MM.1S (cell line): ENCODE measurements around the gene CEP83.

Source experiments
- DNase-seq: peaks from one replicate; pipeline ENCODE4 v3.0.0-alpha.2; 2015
- H2AFZ ChIP-seq: fragments of 300-600 bp; sonication (generic); 2 replicates; pipeline ENCODE4 v1.6.0; 2016; ENCODE audit warnings: antibody characterized with exemption, low read length
- H3F3A ChIP-seq: fragments of 300-600 bp; sonication (generic); 2 replicates; pipeline ENCODE4 v1.6.1; 2016; ENCODE audit warnings: mild to moderate bottlenecking, antibody characterized with exemption, low read length, moderate library complexity, mixed read lengths; ENCODE audit not compliant: insufficient read depth
- H3K27ac ChIP-seq: fragments of 300-600 bp; sonication (generic); 2 replicates; pipeline ENCODE4 v1.5.1; 2016; ENCODE audit warnings: mild to moderate bottlenecking, low read length
- H3K27me3 ChIP-seq: fragments of 300-600 bp; sonication (generic); replicated peaks from 2 replicates; pipeline ENCODE4 v1.6.0; 2016; ENCODE audit warnings: low read length; ENCODE audit not compliant: insufficient read depth
- H3K36me3 ChIP-seq: fragments of 300-600 bp; sonication (generic); replicated peaks from 2 replicates; pipeline ENCODE4 v1.6.1; 2016; ENCODE audit warnings: mild to moderate bottlenecking, low read length, mixed read lengths; ENCODE audit not compliant: insufficient read depth
- H3K4me1 ChIP-seq: fragments of 300-600 bp; sonication (generic); 2 replicates; pipeline ENCODE4 v1.6.1; 2016; ENCODE audit warnings: low read length, mixed read lengths
- H3K4me2 ChIP-seq: fragments of 300-600 bp; sonication (generic); 2 replicates; pipeline ENCODE4 v1.6.0; 2016; ENCODE audit warnings: low read depth, low read length
- H3K4me3 ChIP-seq: fragments of 300-600 bp; sonication (generic); 2 replicates; pipeline ENCODE4 v1.5.1; 2016; ENCODE audit warnings: low read length, mixed read lengths
- H3K79me2 ChIP-seq: fragments of 300-600 bp; sonication (generic); 2 replicates; pipeline ENCODE4 v1.6.1; 2016; ENCODE audit warnings: mixed run types, low read length, mixed read lengths
- H3K9ac ChIP-seq: fragments of 300-600 bp; sonication (generic); 2 replicates; pipeline ENCODE4 v1.6.1; 2016; ENCODE audit warnings: low read length, mixed read lengths
- H3K9me2 ChIP-seq: fragments of 300-600 bp; sonication (generic); replicated peaks from 2 replicates; pipeline ENCODE4 v1.6.1; 2016; ENCODE audit warnings: mild to moderate bottlenecking, low read length, mixed read lengths; ENCODE audit not compliant: insufficient read depth
- H3K9me3 ChIP-seq: fragments of 300-600 bp; sonication (generic); replicated peaks from 2 replicates; pipeline ENCODE4 v1.6.1; 2016; ENCODE audit warnings: mild to moderate bottlenecking, low read length, mixed read lengths; ENCODE audit not compliant: insufficient read depth
- H4K20me1 ChIP-seq: fragments of 300-600 bp; sonication (generic); 2 replicates; pipeline ENCODE4 v1.6.1; 2016; ENCODE audit warnings: mild to moderate bottlenecking, low read length, moderate library complexity, mixed read lengths; ENCODE audit not compliant: insufficient read depth
- CTCF ChIP-seq: fragments of 300-600 bp; sonication (generic); IDR thresholded peaks from 2 replicates; pipeline ENCODE4 v1.5.1; 2016; ENCODE audit warnings: antibody characterized with exemption, low read length, mixed read lengths
- EZH2 ChIP-seq: fragments of 300-600 bp; sonication (generic); optimal IDR thresholded peaks from 2 replicates; pipeline ENCODE3; 2017; ENCODE audit warnings: low read depth, mild to moderate bottlenecking, antibody characterized with exemption, low read length, mixed read lengths
- EZH2phosphoT487 ChIP-seq: fragments of 300-600 bp; sonication (generic); IDR thresholded peaks from 2 replicates; pipeline ENCODE4 v1.6.1; 2018; ENCODE audit warnings: antibody characterized with exemption, low read length

CEP83 gene

GRCh38 chr12:94380507-94380906 lies 79.2 kb downstream of the CEP83 start:
- Histone ChIP-seq H3K27me3 (no peaks in the 10 kb centered on the region), H3K27ac (no peak overlapping the region), H3K4me1 (no peaks in the 10 kb centered on the region), H3K79me2 (no peaks in the 10 kb centered on the region), H3K4me3 (no peak overlapping the region), H4K20me1 (no peaks in the 10 kb centered on the region), H3K4me2 (no peak overlapping the region), H3K9me3 (no peaks in the 10 kb centered on the region), H3K9ac (no peak overlapping the region), H3F3A (no peaks in the 10 kb centered on the region), H2AFZ (no peak overlapping the region), H3K9me2 (no peaks in the 10 kb centered on the region), H3K36me3 (no peaks in the 10 kb centered on the region; the same call in 1 of the 2 replicates)
- TF ChIP-seq CTCF: no peak
- no peak for TF ChIP-seq EZH2phosphoT487
- TF ChIP-seq EZH2: no peak
- DNase-seq: no peak

- no peak overlapping the region for H3K4me2 ChIP-seq
- H3K36me3 ChIP-seq: no peaks in the 10 kb centered on the region
- H4K20me1 ChIP-seq: no peaks in the 10 kb centered on the region
- H3K4me3 ChIP-seq: no peak overlapping the region
- no peaks in the 10 kb centered on the region for H3F3A ChIP-seq
- TF ChIP-seq EZH2phosphoT487 (no peak), EZH2 (no peak), CTCF (no peak)
- no peaks in the 10 kb centered on the region for H3K9me3 ChIP-seq
- no peak overlapping the region for H3K9ac ChIP-seq
- no peaks in the 10 kb centered on the region for H3K79me2 ChIP-seq
- no peak for DNase-seq
- H3K4me1 ChIP-seq: no peaks in the 10 kb centered on the region
- H2AFZ ChIP-seq: no peak overlapping the region
- H3K27me3 ChIP-seq: no peaks in the 10 kb centered on the region
- no peak overlapping the region for H3K27ac ChIP-seq
- no peaks in the 10 kb centered on the region for H3K9me2 ChIP-seq
Observed at GRCh38 chr12:94379479-94380113, 80.1 kb downstream of the CEP83 start.

- no peaks in the 10 kb centered on the region for H4K20me1 ChIP-seq
- peaks cover 13% of the 10 kb centered on the region for H3K4me1 ChIP-seq
- H3K27ac ChIP-seq: no peak overlapping the region
- no peak overlapping the region for H2AFZ ChIP-seq
- DNase-seq: no peak
- H3K4me2 ChIP-seq: no peak overlapping the region
- H3K9me3 ChIP-seq: no peaks in the 10 kb centered on the region
- H3F3A ChIP-seq: 0 out of 2 replicates have a peak, but pooled peaks cover 6% of the 10 kb centered on the region
- H3K4me3 ChIP-seq: no peak overlapping the region
- H3K27me3 ChIP-seq: no peaks in the 10 kb centered on the region
- H3K36me3 ChIP-seq: no peaks in the 10 kb centered on the region
- H3K79me2 ChIP-seq: no peaks in the 10 kb centered on the region
- no peaks in the 10 kb centered on the region for H3K9me2 ChIP-seq
- TF ChIP-seq CTCF (no peak), EZH2 (no peak), EZH2phosphoT487 (no peak)
- H3K9ac ChIP-seq: no peak overlapping the region
Observed at GRCh38 chr12:94377599-94377998, 82.1 kb downstream of the CEP83 start.
